ENCODE data around the gene P2RY13.

Gene P2RY13

GRCh38 chr3:151289445-151289844 is 39.9 kb downstream of the P2RY13 start:
- DNase-seq, result peak in 1 of 2 experiments; percentile 28

GRCh38 chr3:151285940-151286339 is 43.4 kb downstream of the P2RY13 start:
- no peak for DNase-seq

GRCh38 chr3:151283907-151284461 is 45.4 kb downstream of the P2RY13 start:
- no peak for DNase-seq

GRCh38 chr3:151283387-151283786 is 46.0 kb downstream of the P2RY13 start:
- DNase-seq, result no peak

GRCh38 chr3:151282921-151283320 is 46.4 kb downstream of the P2RY13 start:
- peak; percentile 88 to 91 for DNase-seq

- no peak for DNase-seq
Observed at GRCh38 chr3:151281671-151282324, 47.6 kb downstream of the P2RY13 start.

- peak; percentile 96 to 98 for DNase-seq
Observed at GRCh38 chr3:151278230-151278629, 51.1 kb downstream of the P2RY13 start, which contains the start of gene P2RY14. P2RY14 (minus strand) TSS chr3:151278542; CDS start chr3:151214316, 64,226 bp downstream.

GRCh38 chr3:151276687-151277042 is 52.7 kb downstream of the P2RY13 start:
- DNase-seq, result no peak

Measured in AML-193 (cell line).